Panc1 (cell line): ENCODE measurements around the gene MPO. TPM values are rescaled to one million over a fixed set of nuclear protein-coding genes. Genes with fewer than 3 reads are reported as not detected.

Source experiments
- ATAC-seq: fragments of 200-7000 bp; cut with Tn5 transposase; 2 replicates; pipeline ENCODE4 v1.9.1; 2020; ENCODE audit warnings: mild to moderate bottlenecking, moderate library complexity
- BruUV-seq: library from RNA; stranded (reverse); fragments of 400-500 nt; replicated peaks from 2 replicates; lab custom pipeline; 2021; lab: Mats Ljungman, UMichigan
- CTCF ChIA-PET: fragments of 300-600 bp; sonication (Branson Sonifier 250); formaldehyde crosslinking; loops from one replicate; lab custom pipeline; 2022; ENCODE audit warnings: antibody characterized with exemption; lab: Charles Lee
- POLR2A ChIA-PET: fragments of 300-600 bp; sonication (Branson Sonifier 250); formaldehyde crosslinking; loops from one replicate; lab custom pipeline; 2022; ENCODE audit warnings: antibody characterized with exemption; lab: Charles Lee
- DNase-seq: peaks from one replicate; pipeline ENCODE4 v3.0.0-alpha.2; 2010; ENCODE audit warnings: low read depth, low spot score
- H3K27ac ChIP-seq: 2 replicates; pipeline ENCODE4 v1.5.1; 2011; ENCODE audit warnings: mild to moderate bottlenecking, low read length, inconsistent platforms
- H3K27me3 ChIP-seq: fragments of 200-500 bp; sonication (Bioruptor generic); 2 replicates; pipeline ENCODE4 v1.6.0; 2014; ENCODE audit warnings: low read length, inconsistent platforms; ENCODE audit not compliant: control insufficient read depth, insufficient read depth
- H3K36me3 ChIP-seq: fragments of 200-500 bp; sonication (Bioruptor generic); 2 replicates; pipeline ENCODE4 v1.5.1; 2014; ENCODE audit warnings: inconsistent platforms, mild to moderate bottlenecking, low read length, moderate library complexity; ENCODE audit not compliant: control insufficient read depth, insufficient read depth
- H3K4me1 ChIP-seq: 2 replicates; pipeline ENCODE4 v1.5.1; 2011; ENCODE audit warnings: inconsistent platforms, mild to moderate bottlenecking, low read length, moderate library complexity; ENCODE audit not compliant: control insufficient read depth, insufficient read depth
- H3K4me3 ChIP-seq, 2 experiments: 2 replicates each; pipeline ENCODE4 v1.5.1; 2011 to 2012; ENCODE audit warnings: low read depth in 2 of 2, low read length in 2 of 2, mild to moderate bottlenecking in 2 of 2, inconsistent platforms in 1 of 2, moderate library complexity in 1 of 2
- H3K9me3 ChIP-seq: fragments of 200-500 bp; sonication (Bioruptor generic); 2 replicates; pipeline ENCODE4 v1.5.1; 2014; ENCODE audit warnings: low read depth, mild to moderate bottlenecking, inconsistent platforms, low read length, moderate library complexity; ENCODE audit not compliant: control insufficient read depth, insufficient read depth
- POLR2AphosphoS5 ChIP-seq: IDR thresholded peaks from 2 replicates; pipeline ENCODE4 v1.6.1; 2012; ENCODE audit warnings: mild to moderate bottlenecking, low read depth, low read length, moderate library complexity
- SIN3A ChIP-seq: IDR thresholded peaks from 2 replicates; pipeline ENCODE4 v1.6.1; 2012; ENCODE audit warnings: low read depth, mild to moderate bottlenecking, low read length, moderate library complexity, borderline replicate concordance; ENCODE audit not compliant: insufficient read depth
- TCF7L2 ChIP-seq: IDR thresholded peaks from 2 replicates; pipeline ENCODE4 v1.6.1; 2011; ENCODE audit warnings: mild to moderate bottlenecking, low read depth, low read length, inconsistent platforms
- in situ Hi-C: cut with HindIII; loops from 2 replicates; pipeline ENCODE4 v1.10.0; 2016; ENCODE audit warnings: low sequenced_read_pairs, low pct_unique_long_range_greater_than_20kb
- intact Hi-C: fragments of 100-400 bp; cut with micrococcal nuclease; formaldehyde crosslinking; loops from one replicate; pipeline ENCODE4 v1.10.0; 2022; ENCODE audit not compliant: unreplicated experiment
- total RNA-seq: library from RNA; stranded (reverse); gene quantifications from one replicate; pipeline ENCODE4 v1.2.1, GENCODE V29; 2021; ENCODE audit not compliant: unreplicated experiment
- TF ChIP-seq, protein P1 (sequence below), 2 experiments: IDR thresholded peaks; 2 replicates each; pipeline ENCODE4 v1.6.1; 2011 to 2012; ENCODE audit warnings: low read depth in 2 of 2, control low read depth in 1 of 2, low read length in 1 of 2, mild to moderate bottlenecking in 1 of 2, moderate library complexity in 1 of 2; ENCODE audit not compliant: insufficient read depth in 1 of 2
- TF ChIP-seq, protein P2 (sequence below): fragments of 450-650 bp; IDR thresholded peaks from 2 replicates; pipeline ENCODE4 v1.5.1; 2017; ENCODE audit warnings: mild to moderate bottlenecking

The MPO gene
- total RNA-seq, 1 experiment from 2014 or later = not detected

DNA sequence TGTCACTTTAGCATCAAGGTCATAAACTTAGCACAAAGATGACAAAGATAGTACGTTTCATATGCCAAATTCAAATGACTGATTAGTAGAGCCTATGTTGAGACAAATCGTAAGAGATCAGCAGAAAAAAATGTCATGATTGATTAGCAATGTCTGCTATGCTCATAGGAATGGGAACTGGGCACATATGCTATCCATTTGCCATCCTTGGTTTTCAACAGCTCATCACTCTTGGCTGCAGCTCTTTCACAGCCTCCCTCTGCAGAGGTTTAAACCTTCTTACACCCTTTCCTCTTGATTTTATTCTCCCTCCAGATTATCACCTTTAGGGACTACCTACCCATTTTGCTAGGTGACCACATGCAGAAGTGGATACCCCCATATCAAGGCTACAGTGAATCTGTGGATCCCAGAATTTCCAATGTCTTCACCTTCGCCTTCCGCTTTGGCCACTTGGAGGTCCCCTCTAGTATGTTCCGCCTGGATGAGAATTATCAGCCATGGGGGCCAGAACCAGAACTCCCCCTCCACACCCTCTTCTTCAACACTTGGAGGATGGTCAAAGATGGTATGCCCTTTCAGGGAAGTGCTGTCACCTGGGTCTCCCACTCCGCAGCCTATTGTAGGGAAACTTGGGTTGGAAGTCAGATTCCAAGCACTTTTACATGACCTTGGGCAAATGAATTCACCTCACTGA lies 16.2 kb downstream of the MPO start:
- ChIA-PET CTCF (no interaction called here), POLR2A (no interaction called here)
- in situ Hi-C loops (no loop called here), intact Hi-C loops (no loop called here)
- no TSS peak for BruUV-seq
- TF ChIP-seq TCF7L2 (no peak), POLR2AphosphoS5 (no peak), SIN3A (no peak)
- TF ChIP-seq, protein P1, sequence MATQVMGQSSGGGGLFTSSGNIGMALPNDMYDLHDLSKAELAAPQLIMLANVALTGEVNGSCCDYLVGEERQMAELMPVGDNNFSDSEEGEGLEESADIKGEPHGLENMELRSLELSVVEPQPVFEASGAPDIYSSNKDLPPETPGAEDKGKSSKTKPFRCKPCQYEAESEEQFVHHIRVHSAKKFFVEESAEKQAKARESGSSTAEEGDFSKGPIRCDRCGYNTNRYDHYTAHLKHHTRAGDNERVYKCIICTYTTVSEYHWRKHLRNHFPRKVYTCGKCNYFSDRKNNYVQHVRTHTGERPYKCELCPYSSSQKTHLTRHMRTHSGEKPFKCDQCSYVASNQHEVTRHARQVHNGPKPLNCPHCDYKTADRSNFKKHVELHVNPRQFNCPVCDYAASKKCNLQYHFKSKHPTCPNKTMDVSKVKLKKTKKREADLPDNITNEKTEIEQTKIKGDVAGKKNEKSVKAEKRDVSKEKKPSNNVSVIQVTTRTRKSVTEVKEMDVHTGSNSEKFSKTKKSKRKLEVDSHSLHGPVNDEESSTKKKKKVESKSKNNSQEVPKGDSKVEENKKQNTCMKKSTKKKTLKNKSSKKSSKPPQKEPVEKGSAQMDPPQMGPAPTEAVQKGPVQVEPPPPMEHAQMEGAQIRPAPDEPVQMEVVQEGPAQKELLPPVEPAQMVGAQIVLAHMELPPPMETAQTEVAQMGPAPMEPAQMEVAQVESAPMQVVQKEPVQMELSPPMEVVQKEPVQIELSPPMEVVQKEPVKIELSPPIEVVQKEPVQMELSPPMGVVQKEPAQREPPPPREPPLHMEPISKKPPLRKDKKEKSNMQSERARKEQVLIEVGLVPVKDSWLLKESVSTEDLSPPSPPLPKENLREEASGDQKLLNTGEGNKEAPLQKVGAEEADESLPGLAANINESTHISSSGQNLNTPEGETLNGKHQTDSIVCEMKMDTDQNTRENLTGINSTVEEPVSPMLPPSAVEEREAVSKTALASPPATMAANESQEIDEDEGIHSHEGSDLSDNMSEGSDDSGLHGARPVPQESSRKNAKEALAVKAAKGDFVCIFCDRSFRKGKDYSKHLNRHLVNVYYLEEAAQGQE (IDR thresholded peaks at IDR 0.05; ENCODE audit: insufficient read depth in 1 of 2, low read depth in 2 of 2, low read length in 1 of 2) = no peak
- TF ChIP-seq, protein P2, sequence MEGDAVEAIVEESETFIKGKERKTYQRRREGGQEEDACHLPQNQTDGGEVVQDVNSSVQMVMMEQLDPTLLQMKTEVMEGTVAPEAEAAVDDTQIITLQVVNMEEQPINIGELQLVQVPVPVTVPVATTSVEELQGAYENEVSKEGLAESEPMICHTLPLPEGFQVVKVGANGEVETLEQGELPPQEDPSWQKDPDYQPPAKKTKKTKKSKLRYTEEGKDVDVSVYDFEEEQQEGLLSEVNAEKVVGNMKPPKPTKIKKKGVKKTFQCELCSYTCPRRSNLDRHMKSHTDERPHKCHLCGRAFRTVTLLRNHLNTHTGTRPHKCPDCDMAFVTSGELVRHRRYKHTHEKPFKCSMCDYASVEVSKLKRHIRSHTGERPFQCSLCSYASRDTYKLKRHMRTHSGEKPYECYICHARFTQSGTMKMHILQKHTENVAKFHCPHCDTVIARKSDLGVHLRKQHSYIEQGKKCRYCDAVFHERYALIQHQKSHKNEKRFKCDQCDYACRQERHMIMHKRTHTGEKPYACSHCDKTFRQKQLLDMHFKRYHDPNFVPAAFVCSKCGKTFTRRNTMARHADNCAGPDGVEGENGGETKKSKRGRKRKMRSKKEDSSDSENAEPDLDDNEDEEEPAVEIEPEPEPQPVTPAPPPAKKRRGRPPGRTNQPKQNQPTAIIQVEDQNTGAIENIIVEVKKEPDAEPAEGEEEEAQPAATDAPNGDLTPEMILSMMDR = no peak
- DNase-seq (no peak), ATAC-seq (no peak)
- H3K9me3 ChIP-seq = no peaks in the 10 kb centered on the region
- H3K36me3 ChIP-seq = no peaks in the 10 kb centered on the region
- no peaks in the 10 kb centered on the region for H3K4me1 ChIP-seq
- H3K4me3 ChIP-seq = no peak overlapping the region
- no peak overlapping the region for H3K27ac ChIP-seq
- H3K27me3 ChIP-seq = peaks cover 30% of the 10 kb centered on the region

DNA sequence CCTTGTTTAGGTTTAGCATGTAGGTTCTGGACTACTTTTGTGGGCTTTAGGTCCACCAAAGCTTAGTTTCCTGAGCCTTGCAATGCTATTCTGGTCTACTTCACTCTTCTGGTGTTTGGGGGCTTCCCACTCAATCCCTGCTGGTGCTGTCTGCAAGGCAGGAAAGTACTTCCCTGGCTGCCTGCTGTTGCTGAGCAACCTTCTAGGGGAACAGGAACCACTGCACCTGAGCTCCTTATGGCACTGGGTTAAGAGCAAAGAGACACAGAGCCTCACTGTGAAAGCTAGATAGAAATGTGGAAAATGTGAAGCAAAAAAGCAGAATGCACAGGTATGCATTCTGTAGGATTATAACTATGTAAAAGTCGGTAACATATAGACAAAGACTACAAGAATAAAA lies 17.0 kb downstream of the MPO start:
- H3K27me3 ChIP-seq = peaks cover 34% of the 10 kb centered on the region
- no peak overlapping the region for H3K4me3 ChIP-seq
- ATAC-seq (no peak), DNase-seq (no peak)
- no peaks in the 10 kb centered on the region for H3K4me1 ChIP-seq
- ChIA-PET POLR2A (no interaction called here), CTCF (no interaction called here)
- no peaks in the 10 kb centered on the region for H3K9me3 ChIP-seq
- no peak overlapping the region for H3K27ac ChIP-seq
- BruUV-seq = no TSS peak
- in situ Hi-C loops = no loop called here
- TF ChIP-seq POLR2AphosphoS5 (no peak), SIN3A (no peak), TCF7L2 (no peak)
- TF ChIP-seq, protein P1 (IDR thresholded peaks at IDR 0.05; ENCODE audit: insufficient read depth in 1 of 2, low read depth in 2 of 2, low read length in 1 of 2) = no peak
- TF ChIP-seq, protein P2 = no peak
- intact Hi-C loops = no loop called here
- H3K36me3 ChIP-seq = no peaks in the 10 kb centered on the region
